ENCODE measurements around the gene BCL2L11. TPM values are rescaled to one million over a fixed set of nuclear protein-coding genes. Genes with fewer than 3 reads are reported as not detected.

Gene BCL2L11
- total RNA-seq, 1 donor from 2014 or later = 3.7 TPM

DNA sequence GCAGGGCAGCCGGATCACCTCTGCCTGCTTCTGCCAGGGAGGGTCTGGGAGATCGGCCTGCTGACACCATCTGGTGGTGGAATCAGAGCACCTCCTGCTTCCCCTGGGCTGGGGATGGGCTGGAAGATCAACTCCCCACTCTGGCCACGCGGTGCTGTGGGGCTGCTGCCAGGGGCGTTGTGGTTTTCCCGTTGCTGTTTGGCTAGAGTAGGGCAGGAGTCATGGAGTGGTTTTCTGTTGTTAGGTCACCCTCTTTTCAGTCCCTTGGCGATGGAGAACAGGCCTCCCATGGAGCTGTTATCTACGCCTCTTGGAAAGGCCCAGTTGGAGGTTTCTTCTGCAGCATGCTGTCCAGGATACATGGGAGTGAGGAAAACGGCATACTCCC is 15.2 kb downstream of the BCL2L11 start:
- TF ChIP-seq, protein P1, sequence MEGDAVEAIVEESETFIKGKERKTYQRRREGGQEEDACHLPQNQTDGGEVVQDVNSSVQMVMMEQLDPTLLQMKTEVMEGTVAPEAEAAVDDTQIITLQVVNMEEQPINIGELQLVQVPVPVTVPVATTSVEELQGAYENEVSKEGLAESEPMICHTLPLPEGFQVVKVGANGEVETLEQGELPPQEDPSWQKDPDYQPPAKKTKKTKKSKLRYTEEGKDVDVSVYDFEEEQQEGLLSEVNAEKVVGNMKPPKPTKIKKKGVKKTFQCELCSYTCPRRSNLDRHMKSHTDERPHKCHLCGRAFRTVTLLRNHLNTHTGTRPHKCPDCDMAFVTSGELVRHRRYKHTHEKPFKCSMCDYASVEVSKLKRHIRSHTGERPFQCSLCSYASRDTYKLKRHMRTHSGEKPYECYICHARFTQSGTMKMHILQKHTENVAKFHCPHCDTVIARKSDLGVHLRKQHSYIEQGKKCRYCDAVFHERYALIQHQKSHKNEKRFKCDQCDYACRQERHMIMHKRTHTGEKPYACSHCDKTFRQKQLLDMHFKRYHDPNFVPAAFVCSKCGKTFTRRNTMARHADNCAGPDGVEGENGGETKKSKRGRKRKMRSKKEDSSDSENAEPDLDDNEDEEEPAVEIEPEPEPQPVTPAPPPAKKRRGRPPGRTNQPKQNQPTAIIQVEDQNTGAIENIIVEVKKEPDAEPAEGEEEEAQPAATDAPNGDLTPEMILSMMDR (IDR thresholded peaks at IDR 0.05; ENCODE audit: insufficient read depth, low read length, severe bottlenecking) = peak; percentile 18
- Histone ChIP-seq H3K36me3 (ENCODE audit: control insufficient read depth, insufficient read depth, low read length) (no peaks in the 10 kb centered on the region), H3K4me3 (ENCODE audit: low read depth, low read length) (no peak overlapping the region), H3K27me3 (ENCODE audit: control insufficient read depth, insufficient read depth, low read length) (no peaks in the 10 kb centered on the region)
- DNase-seq (ENCODE audit: low read depth) (no peak), FAIRE-seq (no peak)

DNA sequence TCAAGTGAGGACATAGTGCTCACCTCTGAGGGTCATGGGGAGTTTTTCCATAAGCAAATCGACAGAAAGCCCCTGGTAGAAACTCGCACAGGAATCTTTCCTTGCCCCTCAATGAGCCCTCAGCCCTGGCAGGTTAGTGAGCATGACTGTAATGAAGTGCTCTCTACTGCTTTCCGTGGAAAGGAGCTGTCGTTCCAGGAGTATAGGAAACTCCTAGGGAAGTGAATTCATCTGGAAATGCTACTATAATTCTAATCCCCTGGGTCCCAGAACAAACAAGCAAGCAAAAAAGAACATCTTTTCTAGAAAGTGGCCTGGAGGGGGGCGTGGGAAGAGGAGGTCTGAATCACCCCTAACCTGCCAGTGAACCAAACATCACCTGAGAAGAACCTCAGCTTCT is 18.1 kb downstream of the BCL2L11 start:
- TF ChIP-seq, protein P1 (IDR thresholded peaks at IDR 0.05; ENCODE audit: insufficient read depth, low read length, severe bottlenecking) = no peak
- H3K4me3 ChIP-seq (ENCODE audit: low read depth, low read length) = no peak overlapping the region
- H3K27me3 ChIP-seq (ENCODE audit: control insufficient read depth, insufficient read depth, low read length) = no peaks in the 10 kb centered on the region
- DNase-seq (ENCODE audit: low read depth) (no peak), FAIRE-seq (no peak)
- H3K36me3 ChIP-seq (ENCODE audit: control insufficient read depth, insufficient read depth, low read length) = no peaks in the 10 kb centered on the region

DNA sequence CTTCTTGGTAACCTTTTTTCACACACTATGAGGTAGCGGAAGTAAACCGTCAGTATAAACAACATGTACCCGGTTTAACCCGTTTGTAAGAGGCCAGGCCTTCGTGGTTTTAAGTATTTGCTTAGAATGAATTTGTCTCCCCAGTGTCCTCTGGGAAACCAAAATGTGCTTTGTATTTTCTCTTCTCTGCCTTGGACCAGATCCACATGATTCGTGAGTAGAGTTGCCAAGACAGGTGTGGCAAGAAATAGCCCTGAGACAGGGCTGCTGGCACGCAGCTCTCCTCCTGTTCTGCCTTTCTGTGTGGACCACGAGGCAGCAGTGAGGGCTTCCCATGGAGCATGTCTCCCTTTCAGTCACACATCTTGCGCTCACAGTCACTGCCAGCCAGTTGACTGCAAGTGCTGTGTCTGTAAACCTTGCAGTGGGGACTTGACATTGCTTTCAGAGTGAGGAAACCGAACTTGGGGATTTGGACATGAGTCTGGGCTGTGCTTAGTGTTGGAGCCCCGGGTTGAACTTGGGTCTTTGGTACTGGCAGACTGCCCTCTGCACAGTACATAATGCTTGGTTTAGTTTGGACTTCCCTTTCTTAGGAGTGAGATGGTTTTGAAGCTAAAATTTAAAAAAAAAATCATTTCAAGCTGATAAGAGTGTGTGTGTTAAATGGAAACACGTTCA is 19.1 kb downstream of the BCL2L11 start:
- no peak for FAIRE-seq
- Histone ChIP-seq H3K4me3 (ENCODE audit: low read depth, low read length) (no peak overlapping the region), H3K36me3 (ENCODE audit: control insufficient read depth, insufficient read depth, low read length) (no peaks in the 10 kb centered on the region), H3K27me3 (ENCODE audit: control insufficient read depth, insufficient read depth, low read length) (no peaks in the 10 kb centered on the region)
- peak; percentile 73 for DNase-seq (ENCODE audit: low read depth)
- TF ChIP-seq, protein P1 (IDR thresholded peaks at IDR 0.05; ENCODE audit: insufficient read depth, low read length, severe bottlenecking) = no peak

DNA sequence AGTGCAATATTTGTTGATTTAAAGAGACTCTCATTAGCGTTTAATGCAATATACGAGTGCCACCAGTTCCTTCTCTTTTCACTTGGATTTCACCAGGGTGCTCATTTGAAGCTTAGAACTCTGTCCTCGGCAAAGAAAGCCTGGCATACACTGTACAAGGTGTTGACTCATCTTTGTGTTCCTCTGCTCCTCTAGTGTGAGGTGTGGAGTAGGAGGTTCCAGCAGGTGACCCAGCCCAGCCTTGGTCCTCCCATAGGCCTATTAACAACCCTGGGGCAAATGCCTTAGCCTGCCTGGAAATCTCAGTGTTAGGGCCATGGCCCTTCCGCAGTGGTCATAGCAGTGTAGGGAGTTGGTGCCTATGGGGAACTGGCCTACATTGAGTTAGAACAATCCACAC is 20.1 kb downstream of the BCL2L11 start:
- FAIRE-seq (no peak), DNase-seq (ENCODE audit: low read depth) (no peak)
- Histone ChIP-seq H3K27me3 (ENCODE audit: control insufficient read depth, insufficient read depth, low read length) (no peaks in the 10 kb centered on the region), H3K36me3 (ENCODE audit: control insufficient read depth, insufficient read depth, low read length) (no peaks in the 10 kb centered on the region), H3K4me3 (ENCODE audit: low read depth, low read length) (no peak overlapping the region)
- TF ChIP-seq, protein P1 (IDR thresholded peaks at IDR 0.05; ENCODE audit: insufficient read depth, low read length, severe bottlenecking) = no peak

DNA sequence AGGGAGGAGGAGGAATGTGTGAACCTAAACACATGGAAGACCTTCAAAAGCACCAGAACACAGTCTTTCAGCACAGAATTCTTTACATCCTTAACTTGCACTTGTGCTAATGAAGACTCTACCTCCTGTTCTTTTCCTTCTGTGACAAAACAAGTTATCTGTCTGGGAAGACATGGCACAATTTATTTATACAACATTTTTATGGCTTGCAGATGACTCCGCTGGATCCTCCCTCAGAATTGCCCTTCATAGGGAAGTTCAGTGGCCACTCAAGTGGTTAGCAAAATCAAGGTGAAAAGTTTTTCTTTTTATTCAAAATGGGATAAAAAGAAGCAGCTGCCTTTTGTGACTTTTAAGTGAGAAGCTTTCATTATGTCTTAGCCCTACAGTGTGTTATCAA is 21.4 kb downstream of the BCL2L11 start:
- no peaks in the 10 kb centered on the region for H3K36me3 ChIP-seq (ENCODE audit: control insufficient read depth, insufficient read depth, low read length)
- TF ChIP-seq, protein P1 (IDR thresholded peaks at IDR 0.05; ENCODE audit: insufficient read depth, low read length, severe bottlenecking) = no peak
- H3K27me3 ChIP-seq (ENCODE audit: control insufficient read depth, insufficient read depth, low read length) = no peaks in the 10 kb centered on the region
- DNase-seq (ENCODE audit: low read depth) (no peak), FAIRE-seq (no peak)
- H3K4me3 ChIP-seq (ENCODE audit: low read depth, low read length) = no peak overlapping the region

All from bronchial epithelial cell (primary cell).